Hepatocyte (in vitro differentiated cells): Measurements from ENCODE around the gene GPN1. TPM values are rescaled to one million over a fixed set of nuclear protein-coding genes. Genes with fewer than 3 reads are reported as not detected.
A peak's percentile ranks its signal among the peaks of the same experiment; 100 is the strongest.
"Not testable (repeated sequence)": the region's sequence is repeated elsewhere in the genome, so short reads cannot be mapped to it uniquely, and the experiment has no call there.

Experiments
- DNase-seq: peaks from one replicate; pipeline ENCODE4 v3.0.0-alpha.2; 2016; ENCODE audit warnings: low spot score
- H2AFZ ChIP-seq: fragments of 200-600 bp; sonication (generic); 2 replicates; pipeline ENCODE4 v1.6.0; 2016; ENCODE audit warnings: antibody characterized with exemption, mild to moderate bottlenecking
- H3K27ac ChIP-seq: fragments of 200-600 bp; sonication (generic); 2 replicates; pipeline ENCODE4 v1.5.1; 2016; ENCODE audit warnings: mild to moderate bottlenecking
- H3K27me3 ChIP-seq: fragments of 200-600 bp; sonication (generic); 2 replicates; pipeline ENCODE4 v1.6.1; 2016
- H3K36me3 ChIP-seq: fragments of 200-600 bp; sonication (generic); replicated peaks from 2 replicates; pipeline ENCODE4 v1.5.1; 2016; ENCODE audit warnings: low read depth; ENCODE audit not compliant: insufficient read depth
- H3K4me1 ChIP-seq: fragments of 200-600 bp; sonication (generic); 2 replicates; pipeline ENCODE4 v1.5.1; 2016; ENCODE audit warnings: mild to moderate bottlenecking, moderate library complexity; ENCODE audit not compliant: insufficient read depth
- H3K4me2 ChIP-seq: fragments of 200-600 bp; sonication (generic); 2 replicates; pipeline ENCODE4 v1.6.0; 2016
- H3K4me3 ChIP-seq: fragments of 200-600 bp; sonication (generic); 2 replicates; pipeline ENCODE4 v1.5.1; 2016; ENCODE audit warnings: mild to moderate bottlenecking
- H3K79me2 ChIP-seq: fragments of 200-600 bp; sonication (generic); 2 replicates; pipeline ENCODE4 v1.6.0; 2017; ENCODE audit warnings: mild to moderate bottlenecking
- H3K9me2 ChIP-seq: fragments of 200-600 bp; sonication (generic); replicated peaks from 2 replicates; pipeline ENCODE4 v1.6.0; 2017; ENCODE audit warnings: mild to moderate bottlenecking; ENCODE audit not compliant: insufficient read depth
- H3K9me3 ChIP-seq: fragments of 200-600 bp; sonication (generic); 2 replicates; pipeline ENCODE4 v1.5.1; 2016; ENCODE audit warnings: low read depth, mild to moderate bottlenecking
- H4K20me1 ChIP-seq: fragments of 200-600 bp; sonication (generic); 2 replicates; pipeline ENCODE4 v1.6.0; 2016; ENCODE audit warnings: mild to moderate bottlenecking; ENCODE audit not compliant: insufficient read depth, poor library complexity, severe bottlenecking
- CTCF ChIP-seq: fragments of 200-600 bp; sonication (generic); IDR thresholded peaks from 2 replicates; pipeline ENCODE4 v1.5.1; 2016; ENCODE audit warnings: antibody characterized with exemption, mild to moderate bottlenecking; ENCODE audit not compliant: poor library complexity
- EZH2 ChIP-seq: fragments of 200-600 bp; sonication (generic); IDR thresholded peaks from 2 replicates; pipeline ENCODE4 v1.6.1; 2016; ENCODE audit warnings: antibody characterized with exemption, mild to moderate bottlenecking, borderline replicate concordance
- EZH2phosphoT487 ChIP-seq: fragments of 200-600 bp; sonication (generic); IDR thresholded peaks from one replicate; pipeline ENCODE4 v1.6.1; 2018; ENCODE audit warnings: antibody characterized with exemption, mild to moderate bottlenecking, low read depth, moderate library complexity; ENCODE audit not compliant: unreplicated experiment, severe bottlenecking
- WGBS: methylation state at CpG from one replicate; pipeline ENCODE4 v1.1.6; 2016; ENCODE audit warnings: low lambda C conversion rate; ENCODE audit errors: missing lambda C conversion rate; 5-methylcytosine and 5-hydroxymethylcytosine counted together
- polyA plus RNA-seq: library from polyadenylated mRNA; unstranded; fragments of >200 nt; fragmentation: Nextera tagmentation; extraction: Ambion mirVana; gene quantifications from 2 replicates; pipeline ENCODE4 v1.2.1, GENCODE V29; 2016
- total RNA-seq: library from RNA; depleted of rRNA; stranded (reverse); fragments of >200 nt; gene quantifications from 2 replicates; pipeline ENCODE4 v1.2.3, GENCODE V29; 2014

GPN1 gene
- total and polyA plus RNA-seq, 2 experiments from 2014 or later, result 35.8 to 46.7 TPM

- 82% methylated on average over 1 of the region's 1 CpG for WGBS
Observed at GRCh38 chr2:27621524-27621923, 7.3 kb upstream of the GPN1 start.

GRCh38 chr2:27622921-27623384 lies 5.9 kb upstream of the GPN1 start:
- H3K36me3 ChIP-seq, result no peaks in the 10 kb centered on the region
- WGBS, result 98% methylated on average over 3 of the region's 3 CpGs
- no peak overlapping the region for H3K27ac ChIP-seq

More at GRCh38 chr2:27621524-27621923, 7.3 kb upstream of the GPN1 start:
- H3K36me3 ChIP-seq, result no peaks in the 10 kb centered on the region
- DNase-seq, result no peak
- no peak overlapping the region for H3K4me3 ChIP-seq
- H3K9me3 ChIP-seq, result no peaks in the 10 kb centered on the region
- H4K20me1 ChIP-seq, result no peaks in the 10 kb centered on the region
- no peak overlapping the region for H3K4me2 ChIP-seq
- no peak for TF ChIP-seq EZH2
- no peak for TF ChIP-seq CTCF
- no peak for TF ChIP-seq EZH2phosphoT487
- H3K9me2 ChIP-seq, result peaks cover 5% of the 10 kb centered on the region
- no peaks in the 10 kb centered on the region for H3K27me3 ChIP-seq
- no peaks in the 10 kb centered on the region for H3K4me1 ChIP-seq
- no peak overlapping the region for H2AFZ ChIP-seq
- H3K79me2 ChIP-seq, result no peaks in the 10 kb centered on the region
- H3K27ac ChIP-seq, result no peak overlapping the region

GRCh38 chr2:27624943-27625342 lies 3.9 kb upstream of the GPN1 start:
- no peaks in the 10 kb centered on the region for H3K36me3 ChIP-seq
- H3K27ac ChIP-seq, result no peak overlapping the region
- peaks cover 8% of the 10 kb centered on the region for H3K79me2 ChIP-seq
- H3K9me3 ChIP-seq, result no peaks in the 10 kb centered on the region
- H3K9me2 ChIP-seq, result peaks cover 5% of the 10 kb centered on the region
- no peaks in the 10 kb centered on the region for H4K20me1 ChIP-seq
- no peak for DNase-seq
- H2AFZ ChIP-seq, result no peak overlapping the region
- no peak overlapping the region for H3K4me2 ChIP-seq
- H3K27me3 ChIP-seq, result no peaks in the 10 kb centered on the region
- peaks cover 13% of the 10 kb centered on the region for H3K4me1 ChIP-seq
- H3K4me3 ChIP-seq, result no peak overlapping the region
- TF ChIP-seq EZH2phosphoT487 (no peak), EZH2 (no peak), CTCF (no peak)

More at GRCh38 chr2:27622921-27623384, 5.9 kb upstream of the GPN1 start:
- Histone ChIP-seq H2AFZ (no peak overlapping the region), H3K9me2 (peaks cover 5% of the 10 kb centered on the region), H3K79me2 (no peaks in the 10 kb centered on the region), H3K9me3 (no peaks in the 10 kb centered on the region), H4K20me1 (no peaks in the 10 kb centered on the region), H3K4me1 (peaks cover 8% of the 10 kb centered on the region), H3K4me3 (no peak overlapping the region), H3K4me2 (no peak overlapping the region), H3K27me3 (no peaks in the 10 kb centered on the region)
- DNase-seq, result no peak
- no peak for TF ChIP-seq CTCF
- TF ChIP-seq EZH2phosphoT487, result no peak
- TF ChIP-seq EZH2, result no peak

GRCh38 chr2:27626323-27626722 lies 2.5 kb upstream of the GPN1 start:
- 76% methylated on average over 1 of the region's 1 CpG for WGBS
- Histone ChIP-seq H3K79me2 (peaks cover 13% of the 10 kb centered on the region), H3K4me1 (peaks cover 14% of the 10 kb centered on the region), H3K27ac (peak overlapping the region; percentile 88)
- not testable (repeated sequence) for H4K20me1 ChIP-seq, H3K9me3 ChIP-seq, H3K27me3 ChIP-seq, H3K36me3 ChIP-seq, H3K4me3 ChIP-seq, H3K9me2 ChIP-seq, H3K4me2 ChIP-seq, DNase-seq, H2AFZ ChIP-seq

GRCh38 chr2:27626921-27627320 lies 1.9 kb upstream of the GPN1 start:
- Histone ChIP-seq H3K4me1 (peaks cover 14% of the 10 kb centered on the region), H3K4me2 (peak overlapping the region; percentile 82), H3K79me2 (peaks cover 13% of the 10 kb centered on the region), H3K27ac (peak overlapping the region; percentile 88)
- H3K9me2 ChIP-seq, DNase-seq, H4K20me1 ChIP-seq, H3K27me3 ChIP-seq, H3K9me3 ChIP-seq, H3K4me3 ChIP-seq, H3K36me3 ChIP-seq, H2AFZ ChIP-seq: not testable (repeated sequence)
- 72% methylated on average over 3 of the region's 3 CpGs for WGBS
